ENCODE measurements around the gene RAB31. TPM values are rescaled to one million over a fixed set of nuclear protein-coding genes. Genes with fewer than 3 reads are reported as not detected.

Gene RAB31
- total RNA-seq, 1 experiment from 2014 or later = 118 TPM

- TF ChIP-seq SIN3A (IDR thresholded peaks at IDR 0.05; ENCODE audit: borderline replicate concordance, insufficient read depth, low read depth, low read length) = no peak
- TF ChIP-seq REST (IDR thresholded peaks at IDR 0.05; ENCODE audit: insufficient read depth in 1 of 2, low read depth in 2 of 2, low read length in 1 of 2) = no peak
- no peak for TF ChIP-seq CTCF (IDR thresholded peaks at IDR 0.05)
- TF ChIP-seq TCF7L2 (IDR thresholded peaks at IDR 0.05; ENCODE audit: low read depth, low read length) = no peak
- no peak for TF ChIP-seq POLR2AphosphoS5 (IDR thresholded peaks at IDR 0.05; ENCODE audit: low read depth, low read length)
- intact Hi-C loops (cut with micrococcal nuclease; ENCODE audit: unreplicated experiment) = no loop called here
- DNase-seq (ENCODE audit: low read depth, low spot score) = no peak
- no peak overlapping the region for H3K27ac ChIP-seq (ENCODE audit: low read length)
- ChIA-PET CTCF (no interaction called here), POLR2A (no interaction called here)
- no peaks in the 10 kb centered on the region for H3K9me3 ChIP-seq (ENCODE audit: control insufficient read depth, insufficient read depth, low read depth, low read length)
- no peaks in the 10 kb centered on the region for H3K27me3 ChIP-seq (ENCODE audit: control insufficient read depth, insufficient read depth, low read length)
- H3K4me1 ChIP-seq (ENCODE audit: control insufficient read depth, insufficient read depth, low read length) = peaks cover 7% of the 10 kb centered on the region
- no TSS peak for BruUV-seq (replicated peaks)
- no peak overlapping the region for H3K4me3 ChIP-seq (ENCODE audit: low read depth in 2 of 2, low read length in 2 of 2)
- ATAC-seq = no peak
- in situ Hi-C loops (cut with HindIII; ENCODE audit: low pct_unique_long_range_greater_than_20kb, low sequenced_read_pairs) = no loop called here
- no peaks in the 10 kb centered on the region for H3K36me3 ChIP-seq (ENCODE audit: control insufficient read depth, insufficient read depth, low read length)
Observed at GRCh38 chr18:9696112-9696511, 12.0 kb upstream of the RAB31 start.

- no peaks in the 10 kb centered on the region for H3K36me3 ChIP-seq (ENCODE audit: control insufficient read depth, insufficient read depth, low read length)
- no peak for TF ChIP-seq SIN3A (IDR thresholded peaks at IDR 0.05; ENCODE audit: borderline replicate concordance, insufficient read depth, low read depth, low read length)
- TF ChIP-seq REST (IDR thresholded peaks at IDR 0.05; ENCODE audit: insufficient read depth in 1 of 2, low read depth in 2 of 2, low read length in 1 of 2) = no peak
- TF ChIP-seq CTCF (IDR thresholded peaks at IDR 0.05) = no peak
- no peak for TF ChIP-seq POLR2AphosphoS5 (IDR thresholded peaks at IDR 0.05; ENCODE audit: low read depth, low read length)
- no peak for TF ChIP-seq TCF7L2 (IDR thresholded peaks at IDR 0.05; ENCODE audit: low read depth, low read length)
- H3K27me3 ChIP-seq (ENCODE audit: control insufficient read depth, insufficient read depth, low read length) = no peaks in the 10 kb centered on the region
- no TSS peak for BruUV-seq (replicated peaks)
- DNase-seq (ENCODE audit: low read depth, low spot score) (no peak), ATAC-seq (no peak)
- no peak overlapping the region for H3K27ac ChIP-seq (ENCODE audit: low read length)
- ChIA-PET POLR2A (no interaction called here), CTCF (no interaction called here)
- no peak overlapping the region for H3K4me3 ChIP-seq (ENCODE audit: low read depth in 2 of 2, low read length in 2 of 2)
- intact Hi-C loops (cut with micrococcal nuclease; ENCODE audit: unreplicated experiment) = no loop called here
- in situ Hi-C loops (cut with HindIII; ENCODE audit: low pct_unique_long_range_greater_than_20kb, low sequenced_read_pairs) = no loop called here
- no peaks in the 10 kb centered on the region for H3K9me3 ChIP-seq (ENCODE audit: control insufficient read depth, insufficient read depth, low read depth, low read length)
- peaks cover 7% of the 10 kb centered on the region for H3K4me1 ChIP-seq (ENCODE audit: control insufficient read depth, insufficient read depth, low read length)
Observed at GRCh38 chr18:9696701-9697100, 11.4 kb upstream of the RAB31 start.
